ENCODE data around the gene ELOVL7.
"Not testable (repeated sequence)": the region's sequence is repeated elsewhere in the genome, so short reads cannot be mapped to it uniquely, and the experiment has no call there.

Gene ELOVL7

GRCh38 chr5:60821488-60822284 lies 22.4 kb downstream of the ELOVL7 start:
- no peak for TF ChIP-seq CTCF (conservative IDR thresholded peaks at IDR 0.05; ENCODE audit: low read depth, low read length)

GRCh38 chr5:60820593-60821487 lies 23.2 kb downstream of the ELOVL7 start:
- H3K4me3 ChIP-seq (ENCODE audit: low read depth, low read length), result no peak overlapping the region
- no peak for DNase-seq (ENCODE audit: low read depth)
- TF ChIP-seq CTCF (conservative IDR thresholded peaks at IDR 0.05; ENCODE audit: low read depth, low read length), result no peak

More at GRCh38 chr5:60821488-60822284, 22.4 kb downstream of the ELOVL7 start:
- DNase-seq (ENCODE audit: low read depth), result no peak
- H3K4me3 ChIP-seq (ENCODE audit: low read depth, low read length), result no peak overlapping the region

- not testable (repeated sequence) for H3K4me3 ChIP-seq (ENCODE audit: low read depth, low read length); DNase-seq (ENCODE audit: low read depth)
These were observed 27.9 kb downstream of the ELOVL7 start for GRCh38 chr5:60816138-60816537.

GRCh38 chr5:60814498-60814897 lies 29.6 kb downstream of the ELOVL7 start:
- TF ChIP-seq CTCF (conservative IDR thresholded peaks at IDR 0.05; ENCODE audit: low read depth, low read length), result no peak
- DNase-seq (ENCODE audit: low read depth), result no peak
- no peak overlapping the region for H3K4me3 ChIP-seq (ENCODE audit: low read depth, low read length)

- no peak overlapping the region for H3K4me3 ChIP-seq (ENCODE audit: low read depth, low read length)
- DNase-seq (ENCODE audit: low read depth), result no peak
- TF ChIP-seq CTCF (conservative IDR thresholded peaks at IDR 0.05; ENCODE audit: low read depth, low read length), result no peak
These were observed 31.6 kb downstream of the ELOVL7 start for GRCh38 chr5:60812426-60812825.

- DNase-seq (ENCODE audit: low read depth), result no peak
- H3K4me3 ChIP-seq (ENCODE audit: low read depth, low read length), result no peak overlapping the region
These were observed 33.0 kb downstream of the ELOVL7 start for GRCh38 chr5:60811105-60811504.

More at GRCh38 chr5:60811105-60811504, 33.0 kb downstream of the ELOVL7 start:
- TF ChIP-seq CTCF (conservative IDR thresholded peaks at IDR 0.05; ENCODE audit: low read depth, low read length), result no peak
